ENCODE measurements around the gene SHROOM1. TPM values are rescaled to one million over a fixed set of nuclear protein-coding genes. Genes with fewer than 3 reads are reported as not detected.

The SHROOM1 gene
- total and polyA plus RNA-seq, 2 donors (not counting 3 experiments of a cell fraction or from before 2014, with no cell fraction given) = 12.8 to 20.9 TPM

GRCh38 chr5:132782101-132782500 lies 48.3 kb downstream of the SHROOM1 start:
- H3K27ac ChIP-seq (ENCODE audit: insufficient read depth, low read depth, low read length) = peak overlapping the region; percentile 72
- H3K79me2 ChIP-seq (ENCODE audit: control insufficient read depth, insufficient read depth, low read length) = no peaks in the 10 kb centered on the region
- H3K36me3 ChIP-seq (ENCODE audit: control insufficient read depth in 2 of 2, extremely low read depth in 1 of 2, insufficient read depth in 2 of 2, low read length in 2 of 2) = no peaks in the 10 kb centered on the region
- FAIRE-seq (peak; percentile 93), DNase-seq (ENCODE audit: low read depth, low spot score) (peak; percentile 78)
- no peaks in the 10 kb centered on the region for H3K27me3 ChIP-seq (ENCODE audit: control insufficient read depth in 2 of 2, insufficient read depth in 2 of 2, low read length in 2 of 2)
- H3K9ac ChIP-seq (replicated peaks; ENCODE audit: extremely low read depth, insufficient read depth, low read length) = peak overlapping the region; percentile 39
- no peaks in the 10 kb centered on the region for H3K9me1 ChIP-seq (replicated peaks; ENCODE audit: control insufficient read depth, extremely low read depth, insufficient read depth, low read length)
- ChIA-PET CTCF (interaction anchor here (0.7 to 1.7 kb wide), 9 partner anchors 9 to 255 kb away, joined by 3 to 11 read pairs (median 3); partner anchors contain the start of gene CCNI2), POLR2A (no interaction called here)
- peak overlapping the region; percentile 66 for H2AFZ ChIP-seq (ENCODE audit: low read depth, low read length)
- no peaks in the 10 kb centered on the region for H4K20me1 ChIP-seq (replicated peaks; ENCODE audit: control insufficient read depth, extremely low read depth, insufficient read depth, low read length)
- no peak overlapping the region for H3K4me3 ChIP-seq (replicated peaks in 1 of 3; ENCODE audit: insufficient read depth in 1 of 3, low read depth in 1 of 3, low read length in 3 of 3)
- TF ChIP-seq POLR2AphosphoS5 (IDR thresholded peaks at IDR 0.05; ENCODE audit: insufficient read depth, low read depth, low read length) (peak; percentile 76), FOS (IDR thresholded peaks at IDR 0.05; ENCODE audit: borderline replicate concordance, insufficient read depth, low read length) (peak; percentile 92), POLR2A (IDR thresholded peaks at IDR 0.05; ENCODE audit: low read depth, low read length) (peak; percentile 71), GATA2 (IDR thresholded peaks at IDR 0.05; ENCODE audit: insufficient read depth, insufficient read length, low read depth, low read length) (no peak), EZH2 (IDR thresholded peaks at IDR 0.05; ENCODE audit: borderline replicate concordance, low read depth, low read length, severe bottlenecking) (no peak), MAX (IDR thresholded peaks at IDR 0.05; ENCODE audit: insufficient read depth, insufficient read length) (no peak), JUN (IDR thresholded peaks at IDR 0.05; ENCODE audit: borderline replicate concordance, insufficient read depth, insufficient read length, low read depth) (peak; percentile 88)
- TF ChIP-seq, protein P1, sequence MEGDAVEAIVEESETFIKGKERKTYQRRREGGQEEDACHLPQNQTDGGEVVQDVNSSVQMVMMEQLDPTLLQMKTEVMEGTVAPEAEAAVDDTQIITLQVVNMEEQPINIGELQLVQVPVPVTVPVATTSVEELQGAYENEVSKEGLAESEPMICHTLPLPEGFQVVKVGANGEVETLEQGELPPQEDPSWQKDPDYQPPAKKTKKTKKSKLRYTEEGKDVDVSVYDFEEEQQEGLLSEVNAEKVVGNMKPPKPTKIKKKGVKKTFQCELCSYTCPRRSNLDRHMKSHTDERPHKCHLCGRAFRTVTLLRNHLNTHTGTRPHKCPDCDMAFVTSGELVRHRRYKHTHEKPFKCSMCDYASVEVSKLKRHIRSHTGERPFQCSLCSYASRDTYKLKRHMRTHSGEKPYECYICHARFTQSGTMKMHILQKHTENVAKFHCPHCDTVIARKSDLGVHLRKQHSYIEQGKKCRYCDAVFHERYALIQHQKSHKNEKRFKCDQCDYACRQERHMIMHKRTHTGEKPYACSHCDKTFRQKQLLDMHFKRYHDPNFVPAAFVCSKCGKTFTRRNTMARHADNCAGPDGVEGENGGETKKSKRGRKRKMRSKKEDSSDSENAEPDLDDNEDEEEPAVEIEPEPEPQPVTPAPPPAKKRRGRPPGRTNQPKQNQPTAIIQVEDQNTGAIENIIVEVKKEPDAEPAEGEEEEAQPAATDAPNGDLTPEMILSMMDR (IDR thresholded peaks at IDR 0.05; ENCODE audit: extremely low read depth in 1 of 2, insufficient read depth in 1 of 2, low read depth in 1 of 2, low read length in 2 of 2) = no peak
- peak overlapping the region; percentile 68 for H3K4me2 ChIP-seq (ENCODE audit: insufficient read depth, low read length)
- H3K4me1 ChIP-seq (ENCODE audit: control insufficient read depth, extremely low read depth, insufficient read depth, low read length) = peaks cover 21% of the 10 kb centered on the region
- no TSS peak for BruUV-seq (replicated peaks)
- H3K9me3 ChIP-seq (replicated peaks; ENCODE audit: control insufficient read depth, insufficient read depth, low read length) = no peaks in the 10 kb centered on the region
- dilution Hi-C loops (cut with MboI; ENCODE audit: extremely low pct_ligation_motif_present, low sequenced_read_pairs) (no loop called here), intact Hi-C loops (cut with micrococcal nuclease) (loop anchor here (1.0 kb wide), 1 partner anchor 32 kb away; no protein-coding TSS in a partner anchor)
